HG03558 (cell line): Measurements from ENCODE around the gene SGMS1.
"Not testable (repeated sequence)": the region's sequence is repeated elsewhere in the genome, so short reads cannot be mapped to it uniquely, and the experiment has no call there.

ENCODE experiments used
- ATAC-seq: cut with Tn5 transposase; IDR thresholded peaks from one replicate; pipeline ENCODE4 v1.9.1; 2021; ENCODE audit warnings: moderate number of reproducible peaks; ENCODE audit not compliant: unreplicated experiment; ENCODE audit errors: extremely low read depth

The SGMS1 gene

GRCh38 chr10:50513956-50514355 lies 109.8 kb downstream of the SGMS1 start:
- ATAC-seq: no peak

- ATAC-seq: peak; percentile 29
These were observed 110.9 kb downstream of the SGMS1 start for GRCh38 chr10:50512743-50513416.

DNA sequence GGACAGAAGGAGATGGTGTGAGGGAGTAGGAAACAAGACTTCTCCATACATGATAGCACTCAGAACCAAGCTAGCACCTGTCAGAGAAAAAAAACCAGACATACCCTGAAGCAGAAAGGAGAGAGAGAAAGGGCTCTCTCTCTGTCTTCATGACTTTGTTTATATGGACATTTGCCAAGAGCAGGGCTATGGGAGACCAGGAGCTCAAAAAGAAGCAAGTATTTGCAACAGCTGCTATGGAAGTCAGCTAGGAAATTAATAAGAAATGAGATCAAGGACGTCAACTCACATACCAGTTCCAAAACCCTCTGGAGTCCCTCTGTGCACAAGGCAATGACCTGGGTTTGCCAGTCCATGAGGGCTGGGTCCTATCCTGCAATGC lies 111.6 kb downstream of the SGMS1 start:
- ATAC-seq: no peak

DNA sequence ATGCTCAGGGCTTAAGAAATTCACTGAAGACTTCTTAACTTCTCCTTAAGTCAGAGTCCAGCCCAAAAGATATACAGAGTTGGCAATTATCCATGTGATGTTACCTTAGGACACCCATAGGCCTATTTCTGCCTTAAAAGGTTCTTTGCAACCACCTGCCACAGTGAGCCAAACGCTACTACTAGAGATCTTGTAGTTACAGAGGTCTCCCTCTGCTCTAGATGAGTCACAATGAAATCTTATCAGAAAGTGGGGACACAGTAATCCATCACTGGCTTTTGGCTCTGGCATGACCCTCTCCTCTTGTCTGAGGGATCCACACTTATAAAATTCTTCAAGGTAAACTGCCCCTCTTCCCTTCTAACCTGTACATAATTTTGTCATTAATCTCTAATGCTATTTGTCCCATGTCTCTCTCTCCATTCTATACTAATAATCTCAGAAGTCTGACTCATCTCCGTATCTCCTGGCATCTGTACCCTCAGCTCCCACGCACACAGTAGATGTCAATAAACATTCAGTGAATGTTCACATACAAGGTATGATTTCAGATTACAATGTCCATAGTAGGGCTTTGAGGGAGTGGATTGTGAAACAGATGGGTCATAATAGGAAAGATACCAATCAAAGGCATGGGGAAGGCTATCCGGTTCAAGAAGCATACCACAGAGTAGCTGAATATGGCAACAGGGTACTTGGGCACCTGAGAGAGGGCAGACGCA lies 112.1 kb downstream of the SGMS1 start:
- peak; percentile 18 for ATAC-seq

- no peak for ATAC-seq
These were observed 113.0 kb downstream of the SGMS1 start for GRCh38 chr10:50510517-50511473.

DNA sequence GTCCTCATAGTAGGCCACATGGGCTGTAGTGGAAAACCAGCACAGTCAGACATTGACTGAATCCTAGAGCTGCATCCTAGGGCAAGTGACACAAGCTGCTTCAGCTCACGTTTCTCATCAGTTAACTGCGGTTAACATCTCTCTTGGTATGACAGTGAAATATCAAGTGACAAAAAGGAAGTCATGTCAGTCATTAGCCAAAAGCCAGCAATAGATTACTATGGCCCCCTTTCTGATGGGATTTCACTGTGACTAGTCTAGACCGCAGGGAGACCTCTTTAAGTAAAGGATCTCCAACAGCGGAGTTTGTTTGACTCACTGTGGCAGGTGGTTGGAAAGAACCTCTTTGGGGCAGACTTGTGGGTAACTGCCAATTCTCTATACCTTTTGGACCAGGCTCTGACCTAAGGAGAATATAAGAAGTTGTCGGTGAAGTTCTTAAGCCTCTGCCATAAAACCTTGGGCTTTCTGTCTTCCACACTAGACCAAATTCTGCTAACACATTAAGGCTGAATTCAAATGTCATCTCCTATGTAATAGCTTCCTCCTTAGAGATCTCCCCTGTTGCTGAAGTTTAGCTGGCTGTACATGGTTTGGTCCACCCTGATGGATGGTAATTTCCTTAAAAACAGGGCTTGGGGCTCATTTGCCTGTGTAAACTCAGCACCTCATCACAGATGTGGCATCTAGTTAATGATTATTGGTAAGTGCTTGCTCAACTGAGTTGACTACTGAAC lies 115.3 kb downstream of the SGMS1 start:
- peak; percentile 54 for ATAC-seq

GRCh38 chr10:50506861-50507573 lies 116.7 kb downstream of the SGMS1 start:
- no peak for ATAC-seq

DNA sequence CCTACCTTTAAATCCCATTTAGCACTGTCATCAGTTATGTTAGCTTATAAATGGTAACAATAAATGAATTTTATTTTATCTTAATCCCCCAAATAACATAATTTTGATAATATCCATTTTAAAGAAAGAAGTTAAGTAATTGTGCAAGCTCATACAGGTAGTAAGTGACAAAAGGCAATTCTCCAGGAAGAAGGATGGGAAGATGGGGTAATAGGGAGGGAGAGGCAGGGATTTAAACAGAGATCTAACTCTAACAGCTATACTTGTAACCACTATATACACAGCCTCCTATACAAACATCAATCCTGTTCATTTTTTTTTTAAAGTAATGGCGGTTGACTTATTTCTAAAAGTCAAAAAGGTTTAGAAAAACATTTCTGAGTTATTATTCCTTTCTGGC lies 119.4 kb downstream of the SGMS1 start:
- no peak for ATAC-seq

DNA sequence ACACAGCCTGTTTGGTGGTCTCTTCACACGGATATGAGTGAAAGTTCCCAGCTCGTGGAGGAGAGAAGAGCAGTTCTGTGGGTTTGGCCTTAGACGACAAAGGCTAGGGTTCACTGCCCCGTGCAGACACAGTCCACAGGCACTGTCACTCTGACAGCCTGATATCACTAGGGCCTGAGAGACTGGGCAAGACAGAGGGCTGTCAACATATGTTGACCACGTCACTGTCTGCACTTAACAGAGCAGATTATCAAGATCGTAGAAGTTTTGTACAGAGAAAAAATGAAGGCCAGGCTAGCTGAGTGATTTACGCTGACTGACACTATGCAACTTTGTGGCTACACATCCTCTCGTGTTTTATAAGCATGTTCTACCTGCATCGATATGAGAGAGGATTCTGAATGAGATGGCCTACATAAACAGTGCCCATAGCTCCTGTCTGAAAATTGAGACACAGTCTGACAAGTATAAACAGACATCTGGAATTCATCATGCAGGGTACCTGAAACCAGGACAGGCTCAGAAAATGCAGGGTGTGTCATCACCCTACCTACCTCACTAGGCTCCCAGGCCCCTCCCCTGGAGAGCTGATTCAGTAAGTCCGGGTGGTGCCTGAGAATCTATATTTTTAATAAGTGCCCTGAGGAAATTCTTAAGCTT lies 120.0 kb downstream of the SGMS1 start:
- no peak for ATAC-seq

DNA sequence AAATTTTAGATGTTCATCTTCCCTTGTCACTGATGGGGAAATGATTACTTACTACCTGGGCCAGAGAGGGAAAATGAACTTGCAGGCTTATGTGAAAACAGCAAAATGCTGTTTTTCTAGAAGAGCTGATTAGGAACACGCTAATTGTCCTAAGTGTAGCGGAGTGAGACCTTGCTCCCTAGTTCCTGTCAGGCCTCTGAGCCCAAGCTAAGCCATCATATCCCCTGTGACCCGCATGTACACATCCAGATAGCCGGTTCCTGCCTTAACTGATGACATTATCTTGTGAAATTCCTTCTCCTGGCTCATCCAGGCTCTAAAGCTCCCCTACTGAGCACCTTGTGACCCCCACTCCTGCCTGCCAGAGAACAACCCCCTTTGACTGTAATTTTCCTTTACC lies 120.6 kb downstream of the SGMS1 start:
- ATAC-seq: not testable (repeated sequence)

DNA sequence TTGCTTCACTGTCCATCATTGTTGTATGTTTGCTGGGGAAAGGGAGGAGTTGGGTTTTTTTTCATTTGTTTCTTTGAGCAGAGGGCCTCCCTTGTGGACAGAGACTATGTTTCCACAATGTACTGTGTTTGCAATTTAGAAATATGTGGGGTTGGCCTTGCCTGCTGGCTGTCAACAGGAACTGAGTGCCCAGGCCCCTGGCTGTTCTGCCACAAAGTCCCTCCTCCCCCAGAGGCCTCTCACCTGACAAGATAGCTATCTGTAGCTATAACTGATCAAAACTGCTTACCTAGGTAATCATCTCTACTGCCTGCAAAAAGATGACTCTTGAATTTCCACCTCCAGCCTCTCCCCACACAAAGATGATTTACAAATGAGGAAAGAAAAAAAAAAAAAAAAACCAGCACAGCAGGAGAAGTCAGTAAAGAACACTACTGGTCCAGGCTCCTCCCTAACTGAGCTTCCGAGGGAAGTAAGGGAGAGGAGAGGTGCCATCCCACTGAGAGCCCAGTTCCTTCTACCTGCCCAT lies 121.8 kb downstream of the SGMS1 start:
- ATAC-seq: no peak

DNA sequence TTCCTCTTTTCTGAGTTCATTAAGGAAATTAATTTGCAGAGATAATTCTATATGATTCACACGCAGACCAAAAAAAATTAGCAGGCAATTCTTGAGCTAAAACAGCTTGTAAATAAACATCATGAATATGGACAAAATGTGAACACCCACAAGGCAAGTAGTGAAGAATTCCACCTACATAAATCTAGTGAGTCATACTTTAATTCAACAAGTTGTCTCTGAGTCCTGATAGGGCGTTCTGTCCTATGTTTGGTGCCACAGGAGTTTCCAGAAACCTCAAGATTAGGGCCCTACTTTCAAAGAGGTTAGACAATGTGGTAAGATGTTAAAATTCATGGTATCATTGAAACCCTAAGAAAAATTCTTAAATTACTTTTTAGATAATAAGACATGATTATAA lies 122.3 kb downstream of the SGMS1 start:
- ATAC-seq: no peak

DNA sequence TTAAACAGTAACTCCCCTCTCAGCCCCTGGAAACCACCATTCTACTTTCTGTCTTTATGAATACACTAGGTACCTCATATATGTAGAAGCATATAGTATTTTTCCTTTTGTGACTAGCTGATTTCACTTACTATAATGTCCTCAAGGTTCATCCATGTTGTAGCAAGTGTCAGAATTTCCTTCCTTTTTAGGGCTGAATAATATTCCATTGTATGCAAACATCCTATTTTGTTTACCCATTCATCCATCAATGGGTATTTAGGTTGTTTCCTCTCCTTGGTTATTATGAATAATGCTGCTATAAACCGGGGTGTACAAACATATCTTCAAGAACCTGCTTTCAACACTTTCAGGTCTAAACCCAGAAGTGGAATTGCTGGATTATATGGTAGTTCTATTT lies 125.3 kb downstream of the SGMS1 start:
- ATAC-seq: no peak

DNA sequence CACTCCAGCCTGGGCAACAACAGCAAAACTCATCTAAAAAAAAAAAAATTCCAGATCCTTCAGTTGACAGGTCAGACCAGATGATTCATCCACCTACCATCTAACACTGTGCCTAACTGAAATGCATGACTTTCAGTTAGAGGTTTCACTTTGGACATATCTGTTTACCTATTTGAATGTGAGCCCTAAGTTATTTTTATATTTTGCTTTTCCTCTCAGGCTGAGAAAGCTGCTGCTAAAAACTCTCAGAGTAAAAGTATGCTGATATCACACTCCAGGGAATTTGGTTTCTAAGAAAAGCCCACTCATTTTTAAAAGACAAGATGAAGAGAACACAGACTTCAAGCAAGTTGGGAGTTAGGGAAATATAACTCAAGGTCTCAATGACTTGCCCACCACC lies 126.0 kb downstream of the SGMS1 start:
- ATAC-seq: peak; percentile 95

- ATAC-seq: no peak
These were observed 127.5 kb downstream of the SGMS1 start for GRCh38 chr10:50496228-50496627.

DNA sequence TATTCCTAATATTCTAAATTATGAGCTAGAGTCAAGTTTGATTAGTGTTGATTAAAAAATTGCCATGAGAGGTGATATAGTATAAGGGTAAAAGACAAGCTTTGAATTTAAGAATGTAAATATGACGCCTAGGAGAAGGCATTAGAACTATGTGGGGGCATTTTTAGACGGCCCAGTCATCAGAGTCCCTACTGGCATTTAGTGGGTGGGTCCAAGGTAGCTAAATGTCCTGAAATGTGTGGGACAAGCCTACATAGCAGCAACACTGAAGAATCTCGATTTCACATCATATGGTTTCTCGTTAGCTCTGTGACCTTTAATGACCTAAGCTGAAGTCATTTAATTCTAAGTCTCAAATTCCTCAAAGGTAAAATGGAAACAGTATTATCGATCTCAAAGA lies 133.5 kb downstream of the SGMS1 start:
- no peak for ATAC-seq

GRCh38 chr10:50484550-50484949 lies 139.2 kb downstream of the SGMS1 start:
- not testable (repeated sequence) for ATAC-seq

DNA sequence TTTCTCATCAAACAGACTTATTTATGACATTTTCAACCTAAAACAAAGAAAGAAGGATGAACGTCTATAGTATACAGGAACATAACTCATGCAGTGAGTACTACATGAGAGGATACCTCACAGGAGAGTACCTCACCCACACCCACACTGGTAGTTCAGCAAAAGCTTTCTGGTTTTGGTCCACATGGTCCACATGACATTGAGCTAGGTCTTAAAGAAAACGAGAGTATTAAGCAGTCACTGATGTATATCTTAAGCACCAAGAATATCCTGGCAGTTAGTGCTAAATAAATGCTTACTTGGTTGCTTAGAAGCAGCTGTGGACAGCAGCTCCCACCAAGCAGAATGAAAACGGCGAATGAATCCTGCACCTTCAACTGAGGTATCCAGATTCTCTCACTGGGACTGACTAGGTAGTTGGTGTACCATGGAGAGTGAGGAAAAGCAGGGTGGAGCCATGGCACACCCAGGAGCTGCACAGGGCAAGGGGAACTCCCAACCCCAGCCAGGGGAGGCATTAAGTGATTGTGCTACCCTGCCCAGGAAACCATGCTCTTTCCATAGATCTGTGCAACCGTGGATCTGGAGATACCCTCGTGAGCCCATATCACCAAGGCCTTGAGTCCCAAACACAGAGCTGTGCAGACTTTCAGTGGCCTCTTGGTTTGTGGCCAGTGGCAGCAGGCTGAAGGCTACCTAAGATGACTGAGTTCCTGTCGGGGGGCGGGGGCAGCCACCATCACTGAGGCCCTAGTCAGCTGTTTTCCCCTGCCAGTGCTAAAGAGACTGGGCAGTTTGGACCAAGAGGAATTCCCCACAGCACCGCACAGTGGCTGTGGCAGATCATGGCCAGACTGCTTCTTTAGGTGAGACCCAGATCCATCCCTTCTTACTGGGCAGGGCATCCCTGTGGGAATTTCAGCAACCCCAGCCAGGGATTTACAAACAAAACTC lies 143.4 kb downstream of the SGMS1 start:
- ATAC-seq: no peak
